Kidney tubule cell (primary cell): Measurements from ENCODE around the gene CABLES1.
"Not testable (repeated sequence)": the region's sequence is repeated elsewhere in the genome, so short reads cannot be mapped to it uniquely, and the experiment has no call there.

Source experiments
- DNase-seq: peaks from one replicate; pipeline ENCODE4 v3.0.0-alpha.2; 2018; ENCODE audit warnings: low spot score

The CABLES1 gene

GRCh38 chr18:23134780-23135549 lies at the start of gene CABLES1:
Gene CABLES1, plus strand, starts transcription at chr18:23135485. Its CDS starts 278 bp downstream, at chr18:23135763.
- DNase-seq, result peak; percentile 75

GRCh38 chr18:23087352-23087751 lies 47.9 kb upstream of the CABLES1 start:
- DNase-seq, result no peak

GRCh38 chr18:23088310-23088709 lies 47.0 kb upstream of the CABLES1 start:
- no peak for DNase-seq

GRCh38 chr18:23091017-23091993 lies 44.0 kb upstream of the CABLES1 start:
- DNase-seq, result peak; percentile 64

GRCh38 chr18:23092121-23092520 lies 43.2 kb upstream of the CABLES1 start:
- DNase-seq, result no peak

- not testable (repeated sequence) for DNase-seq
Observed at GRCh38 chr18:23093130-23093529, 42.2 kb upstream of the CABLES1 start.

GRCh38 chr18:23093772-23094171 lies 41.5 kb upstream of the CABLES1 start:
- DNase-seq, result no peak

- DNase-seq, result no peak
Observed at GRCh38 chr18:23094411-23095190, 40.7 kb upstream of the CABLES1 start.

- no peak for DNase-seq
Observed at GRCh38 chr18:23095463-23095862, 39.8 kb upstream of the CABLES1 start.

- DNase-seq, result not testable (repeated sequence)
Observed at GRCh38 chr18:23097016-23097415, 38.3 kb upstream of the CABLES1 start.

- peak; percentile 83 for DNase-seq
Observed at GRCh38 chr18:23099621-23100020, 35.7 kb upstream of the CABLES1 start.

GRCh38 chr18:23101861-23102432 lies 33.3 kb upstream of the CABLES1 start:
- DNase-seq, result no peak

- DNase-seq, result no peak
Observed at GRCh38 chr18:23102493-23103261, 32.6 kb upstream of the CABLES1 start.

- no peak for DNase-seq
Observed at GRCh38 chr18:23103449-23103848, 31.8 kb upstream of the CABLES1 start.

GRCh38 chr18:23105030-23105429 lies 30.3 kb upstream of the CABLES1 start:
- no peak for DNase-seq

- peak; percentile 17 for DNase-seq
Observed at GRCh38 chr18:23105581-23106219, 29.6 kb upstream of the CABLES1 start.

GRCh38 chr18:23106575-23106974 lies 28.7 kb upstream of the CABLES1 start:
- DNase-seq, result peak; percentile 98

GRCh38 chr18:23107718-23108117 lies 27.6 kb upstream of the CABLES1 start:
- no peak for DNase-seq

- DNase-seq, result no peak
Observed at GRCh38 chr18:23108496-23108895, 26.8 kb upstream of the CABLES1 start.

GRCh38 chr18:23109163-23109562 lies 26.1 kb upstream of the CABLES1 start:
- not testable (repeated sequence) for DNase-seq
